Stimulated activated CD8-positive, alpha-beta memory T cell treated with anti-CD3 and anti-CD28 coated beads, Interleukin-15, amount 100 ng/mL, for 48 hours (primary cell): ENCODE data around the gene IGLON5.

Experiments used
- DNase-seq, 2 donors: peaks; one replicate each; pipeline ENCODE4 v3.0.0-alpha.2; 2020; ENCODE audit warnings: low read depth in 2 of 2

The IGLON5 gene

DNA sequence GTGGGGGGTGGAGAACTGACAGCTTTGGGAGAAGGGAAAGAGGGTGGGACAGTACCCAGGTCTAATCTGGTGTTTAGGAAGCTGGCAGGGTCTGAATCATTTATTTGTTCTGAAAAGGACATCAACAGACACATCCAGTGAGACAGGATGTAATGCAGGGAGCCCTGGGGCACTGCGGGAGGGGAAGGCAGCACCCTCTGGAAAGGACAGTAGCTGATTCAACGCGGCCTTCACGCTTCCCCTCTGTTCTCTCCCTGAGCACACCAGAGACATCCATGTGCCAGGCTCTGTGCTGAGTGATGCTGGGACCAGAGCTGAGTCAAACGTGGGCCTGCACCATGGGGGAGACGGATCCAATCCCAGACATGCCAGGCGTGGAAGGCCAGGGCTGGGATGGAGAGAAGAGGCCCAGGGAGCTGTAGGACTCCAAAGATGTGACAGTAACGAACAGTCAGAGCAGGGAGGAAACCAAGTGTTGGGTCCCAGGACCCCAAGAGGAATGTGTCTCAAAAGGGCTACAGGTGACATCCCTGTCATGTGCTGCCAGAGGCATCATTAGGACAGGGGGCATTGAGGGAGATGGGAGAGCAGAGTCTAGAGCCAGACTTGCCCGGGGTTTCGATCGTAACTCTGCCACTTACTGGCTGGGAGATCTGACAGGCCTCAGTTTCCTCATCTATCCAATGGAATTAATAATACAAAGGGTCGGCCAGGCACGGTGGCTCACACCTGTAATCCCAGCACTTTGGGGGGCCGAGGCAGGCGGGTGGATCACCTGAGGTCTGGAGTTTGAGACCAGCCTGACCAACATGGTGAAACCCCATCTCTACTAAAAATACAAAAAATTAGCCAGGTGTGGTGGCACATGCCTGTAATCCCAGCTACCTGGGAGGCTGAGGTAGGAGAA lies 53.0 kb downstream of the IGLON5 start:
- DNase-seq: no peak

DNA sequence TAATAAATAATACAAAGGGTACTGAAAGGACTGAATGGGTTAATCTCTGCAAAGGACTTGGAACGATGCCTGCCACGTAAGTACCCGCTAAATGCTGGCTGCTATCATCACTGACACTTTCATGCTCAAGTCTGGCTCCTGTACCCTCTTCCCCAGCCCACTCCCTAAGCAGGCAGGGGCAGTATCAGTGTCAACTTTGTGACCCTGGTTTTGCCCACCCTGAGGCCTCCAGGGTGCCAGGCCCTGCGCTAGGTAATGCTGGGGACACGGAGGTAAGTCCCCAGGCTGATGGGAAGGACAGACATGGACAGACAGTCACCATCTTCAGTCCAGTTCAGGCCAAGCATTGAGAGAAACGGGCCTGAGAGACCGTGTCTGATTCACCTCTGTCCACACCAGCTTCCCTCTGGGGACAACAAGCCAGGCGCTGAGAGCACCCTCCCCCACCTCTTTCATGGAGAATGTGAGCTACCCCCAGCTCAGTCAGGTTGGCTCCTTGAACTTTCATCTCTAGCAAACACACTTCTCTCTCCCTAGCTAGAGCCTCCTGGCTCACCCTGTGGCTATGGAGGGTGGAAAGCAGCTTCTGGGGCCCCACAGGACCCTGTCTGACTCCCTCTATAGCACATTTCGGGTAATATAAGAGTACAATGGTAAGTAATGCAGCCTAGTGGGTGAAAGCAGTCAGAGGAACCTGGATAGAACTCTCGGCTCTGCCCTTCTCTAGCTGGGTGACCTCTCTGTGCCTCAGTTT lies 53.9 kb downstream of the IGLON5 start:
- DNase-seq: no peak

DNA sequence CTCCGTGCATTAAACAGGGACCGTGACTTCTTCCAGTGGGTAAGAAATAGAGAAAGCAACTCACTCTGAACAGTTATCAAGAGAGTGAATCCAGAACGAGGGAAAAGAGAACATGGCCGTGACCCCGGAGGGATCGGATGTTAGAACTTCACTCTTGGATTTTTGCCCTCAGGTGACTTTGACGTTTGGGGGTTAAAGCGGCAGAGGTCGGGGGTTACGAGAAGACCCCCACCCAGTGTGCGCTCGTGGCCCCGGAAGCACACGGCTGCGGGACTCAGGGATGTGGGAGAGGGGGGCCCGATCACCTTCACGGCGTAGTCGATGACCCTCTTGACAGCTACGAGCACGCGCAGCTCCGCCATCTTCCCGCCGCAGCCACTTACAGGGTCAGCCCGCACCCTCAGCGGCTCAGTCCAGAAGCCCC lies 54.5 kb downstream of the IGLON5 start, which contains the start of gene ETFB:
TSS of gene ETFB (minus strand) at position 424 of the 424 bp plus-strand sequence. CDS start at position 362, 62 bp downstream.
- no peak for DNase-seq

DNA sequence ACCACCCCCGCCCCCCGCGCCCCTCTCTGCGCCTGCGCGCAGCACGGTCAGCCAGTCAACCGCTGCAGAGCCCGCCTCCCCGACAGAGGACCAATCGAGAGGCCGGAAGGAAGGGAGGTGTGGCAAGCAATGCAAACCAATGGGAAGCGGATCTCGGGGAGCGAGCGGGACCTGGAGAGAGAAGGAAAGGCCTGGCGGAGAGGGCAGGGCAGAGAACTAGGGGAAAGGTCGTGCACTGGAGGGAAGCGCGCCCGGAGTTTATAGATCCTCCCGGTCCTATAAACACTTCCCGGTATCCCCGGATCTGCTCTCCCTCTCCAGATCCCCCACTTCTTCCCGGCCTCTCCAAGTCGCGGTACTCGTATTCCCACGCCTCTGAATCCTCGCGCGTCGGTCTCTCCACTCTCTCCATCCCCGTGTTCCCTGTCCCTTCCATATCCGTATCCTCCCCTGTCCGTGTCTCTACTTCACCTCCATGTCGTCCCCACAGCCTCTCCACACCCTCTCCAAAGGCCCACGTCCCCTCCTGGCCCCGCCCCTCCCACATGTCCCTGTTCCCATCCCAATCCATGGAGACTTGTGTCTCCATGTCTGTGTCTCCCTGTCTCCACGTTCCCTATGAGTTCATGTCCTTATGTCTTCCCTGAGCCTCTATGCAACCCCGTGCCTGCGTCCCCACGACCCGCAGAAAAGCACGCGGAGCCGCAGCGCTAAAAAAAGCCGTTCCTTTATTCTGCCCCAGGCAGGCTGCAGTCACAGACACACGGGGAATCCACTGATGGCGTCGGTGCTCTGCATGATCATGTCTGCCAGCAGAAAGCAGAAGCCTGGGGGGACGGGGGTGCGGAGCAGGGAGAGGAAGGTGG lies 55.2 kb downstream of the IGLON5 start:
- DNase-seq: peak; percentile 93 to 95

DNA sequence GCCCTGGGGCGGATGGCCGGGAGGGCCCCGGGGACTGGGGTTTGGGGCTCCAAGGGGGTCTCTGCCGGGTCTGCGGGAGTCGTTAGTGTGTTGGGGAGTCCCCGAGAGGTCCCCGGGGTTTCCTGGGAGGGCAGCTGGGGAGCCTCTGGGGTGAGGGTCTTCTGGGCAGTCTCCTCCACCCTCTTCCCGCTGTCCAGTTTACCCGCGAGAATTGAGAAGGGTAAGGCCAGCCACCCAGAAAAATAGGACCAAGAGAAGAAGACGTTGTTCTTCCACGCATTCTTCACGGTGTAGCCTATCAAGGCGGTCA lies 55.8 kb downstream of the IGLON5 start:
- DNase-seq: no peak

DNA sequence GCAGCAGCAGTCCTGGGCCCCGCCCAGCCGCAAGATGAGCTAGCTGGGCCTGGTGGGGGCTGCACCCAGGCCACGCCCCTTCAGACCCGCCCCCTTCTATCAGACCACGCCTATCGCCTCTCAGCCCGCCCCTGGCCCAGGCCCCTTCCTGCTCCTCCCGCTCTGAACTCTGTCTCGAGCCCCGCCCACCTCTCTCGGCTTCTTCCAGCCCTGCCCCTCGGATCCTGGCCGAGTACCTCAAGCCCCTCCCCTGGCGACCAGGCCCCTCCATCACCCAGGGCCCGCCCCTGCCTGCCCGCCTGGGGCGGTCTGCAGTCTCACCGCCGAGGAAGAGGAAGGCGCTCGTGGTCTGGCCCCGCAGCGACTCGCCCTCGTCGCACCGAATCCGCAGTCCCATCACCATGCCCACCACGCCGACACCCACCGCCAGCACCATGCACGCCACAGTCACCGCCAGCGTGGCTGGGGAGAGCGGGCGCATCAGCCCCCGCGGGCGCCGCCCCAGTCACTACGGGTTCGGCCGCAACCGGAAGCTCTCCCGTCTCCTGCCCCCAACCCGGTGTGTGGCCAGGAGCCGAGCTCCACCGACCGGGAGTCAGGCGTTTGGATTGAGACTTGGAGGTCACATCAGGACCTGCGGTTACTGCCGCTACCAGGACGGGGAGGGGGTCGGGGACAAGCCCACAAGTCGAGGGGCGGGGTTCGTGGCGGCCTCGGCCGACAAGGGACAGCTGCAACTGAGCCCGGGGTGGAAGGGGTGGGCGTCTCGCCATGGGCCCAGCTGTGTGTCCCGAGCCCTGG lies 56.3 kb downstream of the IGLON5 start:
- peak; percentile 99 for DNase-seq

DNA sequence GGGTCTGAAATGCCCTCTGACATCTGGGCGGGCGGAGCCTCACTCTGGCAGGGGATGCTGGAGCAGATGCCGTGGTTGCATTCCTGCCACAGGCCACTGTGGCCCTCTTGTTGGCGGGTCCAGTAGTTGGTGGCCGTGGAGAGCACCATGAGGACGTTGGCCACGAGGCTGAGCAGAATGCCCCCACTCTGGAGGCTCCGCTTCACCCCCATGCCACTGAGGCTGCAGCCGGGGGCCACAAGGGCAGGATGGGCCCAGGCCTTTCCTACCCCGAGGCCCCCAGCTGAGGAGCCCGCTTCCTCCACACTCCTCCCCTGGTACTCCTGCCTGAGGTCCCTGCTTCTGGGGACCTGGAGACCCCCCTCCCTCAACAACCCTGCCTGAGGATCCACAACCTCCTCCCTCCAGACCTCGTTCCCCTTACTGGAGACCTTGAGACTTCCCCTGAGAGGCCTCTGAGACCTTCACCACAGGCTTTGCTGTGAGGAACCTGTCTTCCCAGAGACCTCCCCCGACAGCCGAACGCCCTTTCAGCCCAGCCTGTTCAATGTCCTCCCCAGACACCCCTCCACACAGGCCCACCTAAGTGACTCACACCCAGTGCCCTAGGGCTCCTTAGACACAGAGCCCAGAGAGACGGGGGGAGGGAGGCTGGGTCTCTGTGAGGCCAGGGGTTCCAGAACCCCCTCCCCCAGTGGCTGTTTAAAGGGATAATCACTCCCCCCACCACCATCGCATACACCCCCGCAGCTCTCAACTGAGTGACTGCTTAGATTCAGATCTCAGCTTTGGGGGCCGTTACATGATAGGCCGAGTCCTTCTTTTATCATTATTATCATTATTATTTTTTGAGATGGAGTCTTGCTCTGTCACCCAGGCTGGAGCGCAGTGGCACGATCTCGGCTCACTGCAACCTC lies 57.2 kb downstream of the IGLON5 start, which contains the start of gene CLDND2:
TSS of gene CLDND2 (minus strand) at position 638 of the 917 bp plus-strand sequence. CDS start at position 212, 426 bp downstream.
- peak; percentile 36 to 56 for DNase-seq

DNA sequence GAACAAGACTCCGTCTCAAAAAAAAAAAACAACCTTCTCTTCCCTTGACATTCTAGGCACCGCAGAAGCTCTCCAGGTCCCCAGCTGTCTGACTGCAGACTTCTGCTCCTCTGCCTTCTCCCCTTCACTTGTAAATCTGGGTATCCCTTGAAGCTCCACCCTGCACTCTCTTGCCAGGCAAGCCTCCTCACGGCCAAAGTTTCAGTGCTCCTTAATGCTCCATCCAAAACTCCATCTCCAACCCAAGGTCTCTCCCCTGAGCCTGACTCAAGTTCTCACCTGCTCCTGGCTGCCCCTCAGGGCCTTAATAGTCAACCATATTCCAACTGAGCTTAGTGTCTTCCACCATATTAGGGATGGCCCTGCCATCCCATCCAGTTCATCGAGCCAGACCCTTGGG lies 58.8 kb downstream of the IGLON5 start:
- no peak for DNase-seq

DNA sequence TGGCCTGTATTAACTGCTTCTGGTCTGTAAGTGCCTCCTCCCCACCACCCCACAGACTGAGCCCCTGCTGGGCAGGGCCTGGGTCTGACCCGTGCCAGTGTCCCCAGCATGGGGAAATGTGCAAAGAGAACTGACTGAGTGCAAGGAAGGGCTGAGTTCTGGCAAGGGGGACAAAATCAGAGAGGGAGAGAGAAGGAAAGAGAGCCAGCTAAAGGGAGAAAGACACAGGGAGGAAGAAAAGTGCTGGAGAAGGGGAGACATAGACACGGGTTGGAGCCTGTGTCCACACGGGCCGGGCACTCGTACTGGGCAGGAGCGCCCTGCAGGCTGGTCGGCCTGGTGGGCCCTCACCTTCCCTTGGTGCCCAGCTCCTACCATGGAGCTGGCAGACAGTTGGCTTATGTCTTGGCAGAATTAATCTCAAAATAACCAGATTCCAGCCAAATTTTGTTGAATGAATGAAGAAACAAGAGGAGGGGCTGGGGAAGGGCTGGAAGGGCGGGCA lies 59.8 kb downstream of the IGLON5 start:
- DNase-seq: no peak

DNA sequence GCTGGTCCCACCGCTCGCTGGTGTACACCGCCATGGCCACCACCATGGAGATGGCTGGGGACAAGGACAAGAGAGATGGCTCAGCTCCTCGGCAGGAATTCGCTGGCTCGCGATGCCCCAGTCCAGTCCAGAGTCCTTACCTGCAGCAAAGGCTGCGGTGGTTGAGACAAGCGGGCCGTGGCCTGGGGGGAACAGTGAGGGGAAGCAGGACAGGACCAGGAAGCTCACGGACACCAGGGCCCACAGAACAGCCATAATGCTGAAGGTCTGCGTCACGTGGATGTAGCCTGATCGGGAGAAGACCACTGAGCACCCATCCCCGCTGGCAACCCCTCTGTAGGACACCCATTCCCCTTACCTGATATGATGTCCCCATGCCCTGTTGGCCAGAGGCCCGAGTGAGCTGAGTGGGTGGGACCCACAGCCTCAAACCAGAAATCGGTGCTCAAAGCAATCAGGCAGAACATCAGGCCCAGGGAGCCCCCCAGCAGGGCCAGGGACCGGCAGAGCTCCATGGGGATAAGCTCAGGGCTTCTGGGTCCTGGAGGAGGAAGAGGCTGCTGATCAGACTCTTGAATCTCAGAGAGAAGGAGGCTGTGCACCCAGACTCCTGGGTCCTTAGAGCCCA lies 60.7 kb downstream of the IGLON5 start:
- DNase-seq: no peak

DNA sequence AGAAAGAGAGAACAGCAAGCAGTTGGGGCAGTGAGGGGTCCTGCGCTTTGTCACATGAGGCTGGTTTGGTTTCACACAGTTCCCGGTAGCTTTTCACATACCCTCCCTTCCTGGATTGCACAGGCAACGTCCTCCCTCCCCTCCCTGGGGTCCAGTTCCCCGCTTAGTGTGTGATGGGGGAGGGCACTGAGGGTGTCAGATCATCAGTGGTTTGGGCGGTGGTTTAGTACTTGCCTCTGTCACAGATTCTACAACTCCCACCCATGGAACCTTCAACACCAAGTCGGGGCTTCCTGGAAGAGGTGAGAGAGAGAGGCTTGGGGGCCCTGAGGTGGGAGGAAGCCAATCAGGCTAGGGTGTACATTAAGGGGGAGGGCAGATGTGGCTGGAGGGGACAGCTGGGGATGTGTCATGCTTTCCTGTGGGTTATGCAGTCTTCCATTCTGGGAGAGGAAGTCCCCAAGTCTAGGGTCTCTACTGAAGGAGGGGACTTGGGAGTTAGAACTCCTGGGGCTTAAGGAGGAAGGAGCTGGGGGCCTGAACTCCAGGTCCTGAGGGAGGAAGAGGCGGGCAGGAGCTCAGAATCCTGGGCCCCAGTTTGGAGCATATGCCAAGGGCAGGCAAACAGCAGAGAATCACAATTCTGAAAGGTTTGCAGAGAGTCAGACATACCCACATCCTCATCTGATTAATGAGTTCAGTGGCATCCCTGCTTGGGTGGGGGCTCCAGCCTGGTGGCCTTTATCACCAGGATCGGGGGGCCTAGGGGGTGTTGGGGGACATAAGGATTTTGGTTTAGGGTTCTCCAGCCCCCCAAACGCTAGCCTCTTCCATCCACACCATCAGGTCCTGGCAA lies 61.4 kb downstream of the IGLON5 start, which contains the start of gene NKG7:
TSS of gene NKG7 (minus strand) at position 6 of the 856 bp plus-strand sequence. CDS start 119 bp downstream, outside the sequence.
- DNase-seq: peak; percentile 87 to 90

DNA sequence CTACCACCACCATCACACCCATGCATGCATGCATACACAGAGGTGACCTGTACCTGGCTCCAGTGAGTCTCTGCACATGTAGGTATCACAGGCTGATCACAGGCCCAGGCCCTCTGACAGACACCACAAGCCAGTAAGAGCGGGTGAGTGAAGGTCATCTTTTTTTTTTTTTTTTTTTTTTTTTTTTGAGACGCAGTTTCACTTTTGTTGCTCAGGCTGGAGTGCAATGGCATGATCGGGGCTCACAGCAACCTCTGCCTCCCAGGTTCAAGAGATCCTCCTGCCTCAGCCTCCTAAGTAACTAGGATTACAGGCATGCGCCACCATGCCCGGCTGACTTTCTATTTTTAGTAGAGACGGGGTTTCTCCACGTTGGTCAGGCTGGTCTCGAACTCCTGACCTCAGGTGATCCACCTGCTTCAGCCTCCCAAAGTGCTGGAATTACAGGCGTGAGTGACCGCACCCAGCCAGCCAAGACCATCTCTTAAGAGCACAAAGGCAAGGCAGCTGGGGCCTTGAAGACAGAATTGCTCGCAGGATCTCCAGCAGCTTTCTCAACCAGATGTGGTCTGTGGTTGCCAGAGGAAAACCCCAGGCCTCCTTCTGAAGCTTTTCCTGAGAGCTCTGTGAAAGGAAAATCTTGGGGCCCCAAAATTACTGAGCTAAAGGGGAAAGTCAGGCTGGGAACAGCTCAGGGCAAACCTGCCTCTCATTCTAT lies 64.2 kb downstream of the IGLON5 start:
- DNase-seq: peak; percentile 43 to 64

DNA sequence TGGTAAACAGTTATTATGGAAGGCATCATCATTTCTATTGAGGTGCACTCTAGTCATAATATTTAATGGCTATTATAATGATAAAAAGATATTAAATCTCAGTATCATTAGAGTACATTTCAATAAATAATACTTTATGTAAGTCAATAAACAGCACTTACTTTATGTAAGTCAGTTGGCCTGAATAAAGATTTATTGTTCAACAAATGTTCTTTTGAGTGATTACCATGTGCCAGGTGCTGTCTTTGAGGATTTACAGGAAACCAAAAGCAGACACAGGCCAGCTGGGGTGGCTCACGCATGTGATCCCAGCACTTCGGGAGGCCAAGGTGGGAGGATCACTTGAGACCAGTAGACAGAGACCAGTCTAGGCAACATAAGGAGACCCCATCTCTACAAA lies 66.0 kb downstream of the IGLON5 start:
- no peak for DNase-seq

DNA sequence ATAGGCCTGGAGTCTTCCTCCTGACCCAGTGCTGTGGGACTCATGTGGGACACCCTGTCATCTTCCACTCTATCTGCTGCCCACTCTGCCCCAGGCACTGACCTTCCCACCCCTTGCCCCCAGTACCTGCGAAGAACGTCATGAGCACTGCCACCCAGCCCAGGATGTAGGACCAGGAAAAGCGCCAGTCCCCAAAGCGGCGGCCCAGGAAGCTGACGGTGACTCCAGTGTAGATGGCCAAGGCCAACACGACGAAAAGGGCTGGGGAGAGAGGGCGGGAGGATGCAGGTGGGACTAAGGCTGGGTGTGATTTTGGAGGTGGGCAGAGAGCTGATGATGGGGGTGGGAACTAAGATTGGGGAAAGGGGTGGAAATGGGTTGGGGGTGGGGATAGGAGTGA lies 68.9 kb downstream of the IGLON5 start:
- DNase-seq: no peak
